Iris pigment epithelial cell (primary cell): ENCODE data around the gene STATH.
A peak's percentile ranks its signal among the peaks of the same experiment; 100 is the strongest.
"Not testable (repeated sequence)": the region's sequence is repeated elsewhere in the genome, so short reads cannot be mapped to it uniquely, and the experiment has no call there.

Experiments used
- DNase-seq: peaks from one replicate; pipeline ENCODE4 v3.0.0-alpha.2; 2011; ENCODE audit warnings: low read depth

Gene STATH

GRCh38 chr4:69995526-69996016, at the start of gene STATH:
STATH (plus strand) TSS chr4:69995966; CDS start chr4:69998438, 2,472 bp downstream.
- DNase-seq = peak; percentile 77

- DNase-seq = peak; percentile 73
Measured at GRCh38 chr4:69951602-69952001, 44.2 kb upstream of the STATH start.

GRCh38 chr4:69957209-69957608, 38.6 kb upstream of the STATH start:
- peak; percentile 18 for DNase-seq

- DNase-seq = no peak
Measured at GRCh38 chr4:69965628-69966027, 30.1 kb upstream of the STATH start, which contains the start of gene CSN2. CSN2 (minus strand) TSS chr4:69965728; CDS start chr4:69960995, 4,733 bp downstream.

GRCh38 chr4:69970071-69970470, 25.7 kb upstream of the STATH start:
- DNase-seq = peak; percentile 48

- DNase-seq = no peak
Measured at GRCh38 chr4:69974631-69975030, 21.1 kb upstream of the STATH start.

- peak; percentile 87 for DNase-seq
Measured at GRCh38 chr4:69977582-69977981, 18.2 kb upstream of the STATH start.

- DNase-seq = peak; percentile 80
Measured at GRCh38 chr4:69984030-69984443, 11.7 kb upstream of the STATH start.

- DNase-seq = no peak
Measured at GRCh38 chr4:69986663-69987062, 9.1 kb upstream of the STATH start.

- DNase-seq = no peak
Measured at GRCh38 chr4:69991016-69991415, 4.8 kb upstream of the STATH start.

- no peak for DNase-seq
Measured at GRCh38 chr4:69994782-69995181, 984 bp upstream of the STATH start.

GRCh38 chr4:69999420-69999819, 3.7 kb downstream of the STATH start:
- DNase-seq = peak; percentile 41

GRCh38 chr4:70000711-70001110, 4.9 kb downstream of the STATH start:
- DNase-seq = no peak

GRCh38 chr4:70002507-70002906, 6.7 kb downstream of the STATH start:
- DNase-seq = no peak

- DNase-seq = no peak
Measured at GRCh38 chr4:70008771-70009170, 13.0 kb downstream of the STATH start.

- DNase-seq = not testable (repeated sequence)
Measured at GRCh38 chr4:70019006-70019405, 23.2 kb downstream of the STATH start.

- no peak for DNase-seq
Measured at GRCh38 chr4:70023218-70023617, 27.5 kb downstream of the STATH start.

GRCh38 chr4:70027011-70027410, 31.2 kb downstream of the STATH start:
- DNase-seq = no peak

GRCh38 chr4:70028159-70028558, 32.4 kb downstream of the STATH start, which contains the start of gene HTN3:
HTN3 (plus strand) TSS chr4:70028459; CDS start chr4:70030741, 2,282 bp downstream.
- not testable (repeated sequence) for DNase-seq

- DNase-seq = not testable (repeated sequence)
Measured at GRCh38 chr4:70037559-70037958, 41.8 kb downstream of the STATH start.

- not testable (repeated sequence) for DNase-seq
Measured at GRCh38 chr4:70039928-70040327, 44.2 kb downstream of the STATH start.

- DNase-seq = no peak
Measured at GRCh38 chr4:70041652-70042286, 46.0 kb downstream of the STATH start.

- DNase-seq = not testable (repeated sequence)
Measured at GRCh38 chr4:70050138-70050537, 54.4 kb downstream of the STATH start, which contains the start of gene HTN1. HTN1 (plus strand) TSS chr4:70050438; CDS start chr4:70053077, 2,639 bp downstream.
